Dermis blood vessel endothelial cell (primary cell): ENCODE results near the gene ADGRL3. TPM values are rescaled to one million over a fixed set of nuclear protein-coding genes. Genes with fewer than 3 reads are reported as not detected.
"Not testable (repeated sequence)": the region's sequence is repeated elsewhere in the genome, so short reads cannot be mapped to it uniquely, and the experiment has no call there.

ENCODE experiments used
- DNase-seq: peaks from one replicate; pipeline ENCODE4 v3.0.0; 2010
- total RNA-seq: library from RNA; depleted of rRNA; stranded (reverse); fragments of >200 nt; gene quantifications from 2 replicates; pipeline ENCODE4 v1.2.3, GENCODE V29; 2014

ADGRL3 gene
- total RNA-seq, 1 donor from 2014 or later, result under 0.01 TPM

GRCh38 chr4:61921920-61922319 lies 721.8 kb downstream of the ADGRL3 start:
- DNase-seq, result no peak

- no peak for DNase-seq
These were observed 722.6 kb downstream of the ADGRL3 start for GRCh38 chr4:61922766-61923165.

- no peak for DNase-seq
These were observed 723.1 kb downstream of the ADGRL3 start for GRCh38 chr4:61923179-61923578.

- no peak for DNase-seq
These were observed 724.0 kb downstream of the ADGRL3 start for GRCh38 chr4:61924131-61924530.

GRCh38 chr4:61933527-61933926 lies 733.4 kb downstream of the ADGRL3 start:
- DNase-seq, result no peak

GRCh38 chr4:61934198-61934597 lies 734.1 kb downstream of the ADGRL3 start:
- no peak for DNase-seq

- DNase-seq, result no peak
These were observed 738.2 kb downstream of the ADGRL3 start for GRCh38 chr4:61938250-61938846.

GRCh38 chr4:61950625-61951024 lies 750.5 kb downstream of the ADGRL3 start:
- DNase-seq, result no peak

GRCh38 chr4:61953386-61953785 lies 753.3 kb downstream of the ADGRL3 start:
- no peak for DNase-seq

- DNase-seq, result no peak
These were observed 758.5 kb downstream of the ADGRL3 start for GRCh38 chr4:61958591-61958990.

- DNase-seq, result no peak
These were observed 759.0 kb downstream of the ADGRL3 start for GRCh38 chr4:61959087-61959486.

- DNase-seq, result no peak
These were observed 784.3 kb downstream of the ADGRL3 start for GRCh38 chr4:61984260-61984909.

- DNase-seq, result no peak
These were observed 785.3 kb downstream of the ADGRL3 start for GRCh38 chr4:61985426-61985825.

- DNase-seq, result not testable (repeated sequence)
These were observed 786.8 kb downstream of the ADGRL3 start for GRCh38 chr4:61986929-61987328.

- DNase-seq, result no peak
These were observed 792.2 kb downstream of the ADGRL3 start for GRCh38 chr4:61992351-61992750.

- no peak for DNase-seq
These were observed 793.9 kb downstream of the ADGRL3 start for GRCh38 chr4:61994036-61994435.

- no peak for DNase-seq
These were observed 795.7 kb downstream of the ADGRL3 start for GRCh38 chr4:61995717-61996340.

- DNase-seq, result no peak
These were observed 796.8 kb downstream of the ADGRL3 start for GRCh38 chr4:61996943-61997342.

GRCh38 chr4:61997831-61998230 lies 797.7 kb downstream of the ADGRL3 start:
- DNase-seq, result no peak

- DNase-seq, result no peak
These were observed 803.6 kb downstream of the ADGRL3 start for GRCh38 chr4:62003695-62004094.

- DNase-seq, result no peak
These were observed 804.8 kb downstream of the ADGRL3 start for GRCh38 chr4:62004881-62005280.

- DNase-seq, result no peak
These were observed 806.0 kb downstream of the ADGRL3 start for GRCh38 chr4:62006108-62006507.

GRCh38 chr4:62015043-62015739 lies 815.1 kb downstream of the ADGRL3 start:
- DNase-seq, result no peak

GRCh38 chr4:62018537-62018936 lies 818.4 kb downstream of the ADGRL3 start:
- no peak for DNase-seq
